ENCODE measurements around the gene ST8SIA6. TPM values are rescaled to one million over a fixed set of nuclear protein-coding genes. Genes with fewer than 3 reads are reported as not detected.

Gene ST8SIA6
- total RNA-seq, 1 donor from 2014 or later = 5.1 TPM

DNA sequence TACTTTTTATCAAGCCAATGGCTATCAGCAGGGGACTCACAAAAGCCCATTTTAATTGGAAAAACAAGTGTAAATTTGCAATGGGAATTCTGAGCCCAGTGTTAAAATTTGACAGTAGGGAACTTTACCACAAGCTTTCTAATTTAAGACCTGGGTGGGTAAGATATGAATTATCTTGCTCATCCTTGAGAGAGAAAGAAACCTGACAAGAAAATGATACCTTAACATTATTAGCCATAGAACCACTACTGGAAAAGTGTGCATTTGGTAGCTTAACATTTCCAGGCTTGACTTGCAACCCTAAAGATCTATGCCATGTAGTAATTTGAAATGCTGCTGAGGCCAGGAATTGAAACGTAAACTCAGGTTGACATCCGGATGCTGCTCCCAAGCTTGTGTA, 2.7 kb upstream of the ST8SIA6 start:
- H3K4me1 Mint-ChIP-seq = peaks cover 14% of the 10 kb centered on the region
- H3K27me3 Mint-ChIP-seq (ENCODE audit: insufficient read depth, low read depth) = peaks cover 27% of the 10 kb centered on the region
- H3K4me2 ChIP-seq = no peak overlapping the region
- H2AFZ ChIP-seq (replicated peaks) = no peak overlapping the region
- H3K36me3 ChIP-seq = no peaks in the 10 kb centered on the region
- H3K79me2 ChIP-seq (ENCODE audit: low read depth) = no peaks in the 10 kb centered on the region
- no peak overlapping the region for H3K9ac ChIP-seq
- H3K27ac ChIP-seq = no peak overlapping the region
- peaks cover 7% of the 10 kb centered on the region for H3K9me3 ChIP-seq (ENCODE audit: low read depth)
- TF ChIP-seq EZH2 (IDR thresholded peaks at IDR 0.05) (no peak), EZH2phosphoT487 (IDR thresholded peaks at IDR 0.05) (no peak)
- TF ChIP-seq, protein P1, sequence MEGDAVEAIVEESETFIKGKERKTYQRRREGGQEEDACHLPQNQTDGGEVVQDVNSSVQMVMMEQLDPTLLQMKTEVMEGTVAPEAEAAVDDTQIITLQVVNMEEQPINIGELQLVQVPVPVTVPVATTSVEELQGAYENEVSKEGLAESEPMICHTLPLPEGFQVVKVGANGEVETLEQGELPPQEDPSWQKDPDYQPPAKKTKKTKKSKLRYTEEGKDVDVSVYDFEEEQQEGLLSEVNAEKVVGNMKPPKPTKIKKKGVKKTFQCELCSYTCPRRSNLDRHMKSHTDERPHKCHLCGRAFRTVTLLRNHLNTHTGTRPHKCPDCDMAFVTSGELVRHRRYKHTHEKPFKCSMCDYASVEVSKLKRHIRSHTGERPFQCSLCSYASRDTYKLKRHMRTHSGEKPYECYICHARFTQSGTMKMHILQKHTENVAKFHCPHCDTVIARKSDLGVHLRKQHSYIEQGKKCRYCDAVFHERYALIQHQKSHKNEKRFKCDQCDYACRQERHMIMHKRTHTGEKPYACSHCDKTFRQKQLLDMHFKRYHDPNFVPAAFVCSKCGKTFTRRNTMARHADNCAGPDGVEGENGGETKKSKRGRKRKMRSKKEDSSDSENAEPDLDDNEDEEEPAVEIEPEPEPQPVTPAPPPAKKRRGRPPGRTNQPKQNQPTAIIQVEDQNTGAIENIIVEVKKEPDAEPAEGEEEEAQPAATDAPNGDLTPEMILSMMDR (IDR thresholded peaks at IDR 0.05) = no peak
- peaks cover 6% of the 10 kb centered on the region for H3K9me3 Mint-ChIP-seq
- peaks cover 20% of the 10 kb centered on the region for H3K27me3 ChIP-seq
- H3K27ac Mint-ChIP-seq = no peak overlapping the region
- no peak overlapping the region for H3K4me3 Mint-ChIP-seq
- DNase-seq (ENCODE audit: low spot score) = no peak
- peaks cover 24% of the 10 kb centered on the region for H3F3A ChIP-seq (ENCODE audit: low read depth)
- no peaks in the 10 kb centered on the region for H3K36me3 Mint-ChIP-seq
- H3K4me1 ChIP-seq = peaks cover 9% of the 10 kb centered on the region
- no peak overlapping the region for H3K4me3 ChIP-seq
- no peaks in the 10 kb centered on the region for H4K20me1 ChIP-seq (ENCODE audit: low read depth)

DNA sequence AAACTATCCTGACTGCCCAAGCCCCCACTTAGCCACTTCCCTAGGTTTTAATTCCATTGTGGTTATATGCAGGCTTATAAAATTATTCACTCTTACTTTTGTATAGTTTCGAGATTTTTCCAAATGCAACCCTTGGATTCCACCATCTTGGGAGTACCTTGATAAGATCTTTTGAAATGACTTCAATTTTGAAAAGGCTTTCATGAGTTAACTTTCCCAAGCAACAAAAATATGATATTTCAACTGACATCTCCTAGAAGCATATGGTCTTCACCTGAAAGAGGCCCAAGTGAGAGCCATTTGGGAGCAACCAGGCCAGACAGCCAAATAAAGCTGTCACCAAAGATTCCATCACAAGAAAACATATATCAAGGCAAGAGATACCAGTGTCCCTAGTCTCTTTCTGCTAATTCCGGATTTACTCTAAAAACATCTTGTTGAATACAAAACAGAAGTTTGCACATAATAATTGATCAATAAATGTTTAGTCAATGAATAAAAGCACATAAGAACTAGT, 1.7 kb upstream of the ST8SIA6 start:
- Histone ChIP-seq H3K27me3 (peaks cover 20% of the 10 kb centered on the region), H3K4me1 (peaks cover 12% of the 10 kb centered on the region), H3K27ac (no peak overlapping the region), H3K79me2 (ENCODE audit: low read depth) (no peaks in the 10 kb centered on the region), H4K20me1 (ENCODE audit: low read depth) (no peaks in the 10 kb centered on the region), H3K36me3 (no peaks in the 10 kb centered on the region), H3K4me2 (no peak overlapping the region), H3K9me3 (ENCODE audit: low read depth) (peaks cover 7% of the 10 kb centered on the region), H3K4me3 (no peak overlapping the region), H3F3A (ENCODE audit: low read depth) (peaks cover 24% of the 10 kb centered on the region), H3K9ac (no peak overlapping the region), H2AFZ (replicated peaks) (no peak overlapping the region)
- H3K27me3 Mint-ChIP-seq (ENCODE audit: insufficient read depth, low read depth) = peaks cover 31% of the 10 kb centered on the region
- peaks cover 8% of the 10 kb centered on the region for H3K9me3 Mint-ChIP-seq
- H3K27ac Mint-ChIP-seq = no peak overlapping the region
- H3K4me3 Mint-ChIP-seq = no peak overlapping the region
- H3K4me1 Mint-ChIP-seq = peaks cover 14% of the 10 kb centered on the region
- no peaks in the 10 kb centered on the region for H3K36me3 Mint-ChIP-seq
- TF ChIP-seq EZH2phosphoT487 (IDR thresholded peaks at IDR 0.05) = no peak
- TF ChIP-seq, protein P1 (IDR thresholded peaks at IDR 0.05) = no peak
- no peak for TF ChIP-seq EZH2 (IDR thresholded peaks at IDR 0.05)
- no peak for DNase-seq (ENCODE audit: low spot score)

DNA sequence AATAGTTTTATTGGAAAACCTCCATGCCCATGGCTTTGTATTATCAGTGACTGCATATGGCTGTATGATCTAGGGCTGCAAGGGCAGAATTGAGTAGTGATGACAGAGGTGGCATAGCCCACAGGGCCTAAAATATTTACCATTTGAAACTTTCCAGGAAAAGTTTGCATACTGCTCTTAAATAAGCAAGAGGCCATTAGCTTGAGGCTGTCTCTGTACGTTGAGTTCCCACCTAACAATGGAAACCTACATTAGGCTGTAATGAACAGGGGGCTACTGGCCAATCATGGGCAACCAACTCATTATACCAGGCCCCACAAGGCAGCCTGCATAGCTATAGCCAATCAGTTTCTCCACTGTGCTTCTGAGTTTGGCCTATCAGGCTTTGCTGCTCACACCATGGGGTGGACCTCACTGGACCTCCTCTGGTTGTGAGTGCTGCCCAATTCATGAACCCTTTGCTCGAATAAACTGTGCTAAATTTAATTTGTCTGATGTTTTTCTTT, 673 bp upstream of the ST8SIA6 start:
- H3K27ac Mint-ChIP-seq = no peak overlapping the region
- Histone ChIP-seq H3K36me3 (no peaks in the 10 kb centered on the region), H3K27ac (no peak overlapping the region), H3K4me2 (peak overlapping the region; percentile 76), H2AFZ (replicated peaks) (peak overlapping the region; percentile 94), H3K27me3 (peaks cover 20% of the 10 kb centered on the region), H3K4me1 (peaks cover 12% of the 10 kb centered on the region), H3K9me3 (ENCODE audit: low read depth) (peaks cover 7% of the 10 kb centered on the region), H3K4me3 (peak overlapping the region; percentile 61), H4K20me1 (ENCODE audit: low read depth) (no peaks in the 10 kb centered on the region), H3K79me2 (ENCODE audit: low read depth) (no peaks in the 10 kb centered on the region), H3F3A (ENCODE audit: low read depth) (peaks cover 24% of the 10 kb centered on the region), H3K9ac (no peak overlapping the region)
- H3K4me1 Mint-ChIP-seq = peaks cover 14% of the 10 kb centered on the region
- peaks cover 15% of the 10 kb centered on the region for H3K9me3 Mint-ChIP-seq
- no peaks in the 10 kb centered on the region for H3K36me3 Mint-ChIP-seq
- H3K27me3 Mint-ChIP-seq (ENCODE audit: insufficient read depth, low read depth) = peaks cover 38% of the 10 kb centered on the region
- H3K4me3 Mint-ChIP-seq = peak overlapping the region; percentile 91
- no peak for DNase-seq (ENCODE audit: low spot score)
- TF ChIP-seq EZH2phosphoT487 (IDR thresholded peaks at IDR 0.05) = no peak
- TF ChIP-seq, protein P1 (IDR thresholded peaks at IDR 0.05) = no peak
- no peak for TF ChIP-seq EZH2 (IDR thresholded peaks at IDR 0.05)
